H1 (cell line): ENCODE measurements around the gene SUPT4H1. TPM values are rescaled to one million over a fixed set of nuclear protein-coding genes. Genes with fewer than 3 reads are reported as not detected.

ENCODE experiments used
- CTCF ChIA-PET: fragments of 300-600 bp; sonication (Branson Sonifier 250); formaldehyde crosslinking; loops from one replicate; lab custom pipeline; 2021; ENCODE audit not compliant: partially characterized antibody; lab: Charles Lee
- POLR2A ChIA-PET: fragments of 300-600 bp; sonication (Branson Sonifier 250); formaldehyde crosslinking; loops from one replicate; lab custom pipeline; 2021; ENCODE audit warnings: inconsistent platforms; ENCODE audit not compliant: partially characterized antibody; lab: Charles Lee
- DNase-seq, 2 experiments: peaks; one replicate each; pipeline versions ENCODE4 v3.0.0 to v3.0.0-alpha.2; 2010 to 2022; ENCODE audit warnings: low spot score in 2 of 2, low read depth in 1 of 2, mixed read lengths in 1 of 2
- FAIRE-seq: peaks from 2 replicates; lab custom pipeline; 2011; peaks lifted over from hg19 to GRCh38; lab: Jason Lieb, UNC
- H2AFZ ChIP-seq: 2 replicates; pipeline ENCODE4 v1.8.1; 2012; ENCODE audit warnings: low read length, inconsistent platforms
- H2AK5ac ChIP-seq: 2 replicates; pipeline ENCODE4 v1.6.1; 2013; ENCODE audit warnings: low read depth, low read length
- H2BK120ac ChIP-seq: replicated peaks from 2 replicates; pipeline ENCODE3; 2013; ENCODE audit warnings: low read depth, low read length, inconsistent platforms
- H2BK12ac ChIP-seq: 2 replicates; pipeline ENCODE4 v1.6.1; 2013; ENCODE audit warnings: low read depth, low read length
- H2BK15ac ChIP-seq: 2 replicates; pipeline ENCODE4 v1.6.1; 2013; ENCODE audit warnings: low read length
- H2BK20ac ChIP-seq: 2 replicates; pipeline ENCODE4 v1.6.1; 2013; ENCODE audit warnings: low read length
- H2BK5ac ChIP-seq: 2 replicates; pipeline ENCODE4 v1.6.1; 2013; ENCODE audit warnings: low read depth, low read length
- H3K14ac ChIP-seq: 2 replicates; pipeline ENCODE4 v1.6.1; 2013; ENCODE audit warnings: inconsistent platforms; ENCODE audit not compliant: insufficient read length
- H3K18ac ChIP-seq: 2 replicates; pipeline ENCODE4 v1.6.1; 2013; ENCODE audit warnings: low read length; ENCODE audit errors: extremely low read depth
- H3K23ac ChIP-seq: 2 replicates; pipeline ENCODE4 v1.6.1; 2013; ENCODE audit warnings: inconsistent platforms; ENCODE audit not compliant: insufficient read length
- H3K23me2 ChIP-seq: 2 replicates; pipeline ENCODE4 v1.6.1; 2013; ENCODE audit warnings: low read depth, low read length
- H3K27ac ChIP-seq: 2 replicates; pipeline ENCODE4 v1.6.1; 2011; ENCODE audit warnings: low read depth, low read length, inconsistent platforms
- H3K27me3 ChIP-seq, 4 experiments: replicated peaks in 1 of 4; 1 replicate in 1 of 4; 2 replicates in 3 of 4; pipeline versions ENCODE4 v1.6.1 to v1.8.1; 2011 to 2013; ENCODE audit warnings: low read length in 3 of 4, mild to moderate bottlenecking in 3 of 4, inconsistent platforms in 2 of 4, mixed read lengths in 2 of 4, moderate library complexity in 1 of 4; ENCODE audit not compliant: control insufficient read depth in 3 of 4, insufficient read depth in 3 of 4; ENCODE audit errors: extremely low read depth in 1 of 4
- H3K36me3 ChIP-seq, 4 experiments: 2 replicates each; pipeline versions ENCODE4 v1.6.1 to v1.8.1; 2011 to 2013; ENCODE audit warnings: mild to moderate bottlenecking in 4 of 4, low read length in 3 of 4, moderate library complexity in 2 of 4, control low read depth in 1 of 4, inconsistent platforms in 1 of 4; ENCODE audit not compliant: insufficient read depth in 4 of 4, control insufficient read depth in 2 of 4
- H3K4ac ChIP-seq: replicated peaks from 2 replicates; pipeline ENCODE3; 2013; ENCODE audit warnings: low read length, low read depth, mixed read lengths, inconsistent platforms; ENCODE audit not compliant: insufficient read length
- H3K4me1 ChIP-seq, 4 experiments: replicated peaks in 1 of 4; 1 replicate in 1 of 4; 2 replicates in 3 of 4; pipeline versions ENCODE4 v1.6.1 to v1.8.1; 2011 to 2013; ENCODE audit warnings: low read length in 3 of 4, inconsistent platforms in 2 of 4, mixed read lengths in 1 of 4; ENCODE audit not compliant: insufficient read depth in 4 of 4, control insufficient read depth in 3 of 4
- H3K4me2 ChIP-seq, 2 experiments: 2 replicates each; pipeline versions ENCODE4 v1.6.1 to v1.8.1; 2011 to 2013; ENCODE audit warnings: low read depth in 2 of 2, low read length in 2 of 2, control low read depth in 1 of 2, inconsistent platforms in 1 of 2, mild to moderate bottlenecking in 1 of 2; ENCODE audit not compliant: insufficient read depth in 1 of 2
- H3K4me3 ChIP-seq, 4 experiments: fragments of 200-600, 300-600 bp in 1 of 4; sonication (generic), shearing (Covaris generic), sonication (Bioruptor Twin) in 1 of 4; 2 replicates each; pipeline versions ENCODE4 v1.5.1 to v1.8.1; 2011 to 2016; ENCODE audit warnings: low read length in 4 of 4, low read depth in 3 of 4, control low read depth in 2 of 4, inconsistent platforms in 2 of 4, mild to moderate bottlenecking in 2 of 4, mixed read lengths in 1 of 4, moderate library complexity in 1 of 4; ENCODE audit not compliant: insufficient read depth in 2 of 4; ENCODE audit errors: extremely low read depth in 1 of 4
- H3K56ac ChIP-seq: replicated peaks from 2 replicates; pipeline ENCODE3; 2013; ENCODE audit warnings: low read depth, mild to moderate bottlenecking, mixed read lengths, low read length, inconsistent platforms; ENCODE audit not compliant: insufficient read length
- H3K79me1 ChIP-seq: 2 replicates; pipeline ENCODE4 v1.6.1; 2013; ENCODE audit warnings: low read depth, low read length, control low read depth
- H3K79me2 ChIP-seq, 2 experiments: 2 replicates each; pipeline versions ENCODE4 v1.6.1 to v1.8.1; 2012 to 2013; ENCODE audit warnings: low read length in 2 of 2, mild to moderate bottlenecking in 2 of 2, inconsistent platforms in 1 of 2; ENCODE audit not compliant: insufficient read depth in 2 of 2, control insufficient read depth in 1 of 2
- H3K9ac ChIP-seq, 4 experiments: replicated peaks in 1 of 4; 1 replicate in 1 of 4; 2 replicates in 3 of 4; pipeline versions ENCODE4 v1.6.1 to v1.8.1; 2011 to 2013; ENCODE audit warnings: low read depth in 3 of 4, low read length in 3 of 4, control low read depth in 2 of 4, mild to moderate bottlenecking in 2 of 4, moderate library complexity in 2 of 4, inconsistent platforms in 1 of 4; ENCODE audit errors: extremely low read depth in 1 of 4
- H3K9me3 ChIP-seq, 2 experiments: 2 replicates each; pipeline versions ENCODE4 v1.6.1 to v1.8.1; 2012 to 2013; ENCODE audit warnings: mild to moderate bottlenecking in 2 of 2, moderate library complexity in 2 of 2, control low read depth in 1 of 2, inconsistent platforms in 1 of 2, low read depth in 1 of 2, low read length in 1 of 2, mixed read lengths in 1 of 2; ENCODE audit not compliant: insufficient read depth in 2 of 2
- H4K20me1 ChIP-seq, 2 experiments: replicated peaks in 1 of 2; 2 replicates each; pipeline versions ENCODE3 to v1.8.1; 2011 to 2013; ENCODE audit warnings: inconsistent platforms in 2 of 2, low read length in 2 of 2, mild to moderate bottlenecking in 1 of 2; ENCODE audit not compliant: insufficient read depth in 2 of 2, control insufficient read depth in 1 of 2
- H4K5ac ChIP-seq: 2 replicates; pipeline ENCODE4 v1.6.1; 2013; ENCODE audit warnings: low read length, low read depth, mixed read lengths, inconsistent platforms; ENCODE audit not compliant: insufficient read length
- H4K8ac ChIP-seq: 2 replicates; pipeline ENCODE4 v1.8.0; 2013; ENCODE audit warnings: mild to moderate bottlenecking, moderate library complexity, low read length, inconsistent platforms; ENCODE audit not compliant: insufficient read depth; ENCODE audit errors: extremely low read depth
- H4K91ac ChIP-seq: replicated peaks from 2 replicates; pipeline ENCODE3; 2013; ENCODE audit warnings: low read length, mixed read lengths, inconsistent platforms; ENCODE audit not compliant: insufficient read length
- BACH1 ChIP-seq: IDR thresholded peaks from 2 replicates; pipeline ENCODE4 v1.6.1; 2012; ENCODE audit warnings: low read length, improper control_type of control experiment
- BRCA1 ChIP-seq: IDR thresholded peaks from 2 replicates; pipeline ENCODE4 v1.6.1; 2012; ENCODE audit warnings: low read depth, low read length, improper control_type of control experiment
- CREB1 ChIP-seq: IDR thresholded peaks from 2 replicates; pipeline ENCODE4 v1.6.1; 2012; ENCODE audit warnings: inconsistent platforms
- EZH2 ChIP-seq: fragments of 200-600 bp; sonication (generic); IDR thresholded peaks from 2 replicates; pipeline ENCODE4 v1.7.1; 2012; ENCODE audit warnings: low read depth, mild to moderate bottlenecking, moderate library complexity, low read length, inconsistent platforms; ENCODE audit not compliant: severe bottlenecking
- GABPA ChIP-seq: IDR thresholded peaks from 2 replicates; pipeline ENCODE4 v1.6.1; 2011; ENCODE audit warnings: mild to moderate bottlenecking, low read length, moderate library complexity, borderline replicate concordance; ENCODE audit not compliant: insufficient read depth
- HDAC6 ChIP-seq: IDR thresholded peaks from one replicate; pipeline ENCODE4 v1.7.1; 2012; ENCODE audit warnings: low read depth, mild to moderate bottlenecking, inconsistent platforms, low read length, moderate library complexity
- JUND ChIP-seq: IDR thresholded peaks from 2 replicates; pipeline ENCODE4 v1.6.1; 2011; ENCODE audit warnings: mild to moderate bottlenecking, improper control_type of control experiment, low read length
- RBBP5 ChIP-seq: IDR thresholded peaks from 2 replicates; pipeline ENCODE4 v1.7.1; 2012; ENCODE audit warnings: low read depth, mild to moderate bottlenecking, inconsistent platforms, low read length, moderate library complexity, borderline replicate concordance
- RXRA ChIP-seq: IDR thresholded peaks from 2 replicates; pipeline ENCODE4 v1.6.1; 2011; ENCODE audit warnings: low read depth, mild to moderate bottlenecking, low read length, moderate library complexity; ENCODE audit not compliant: insufficient read depth
- SIRT6 ChIP-seq: IDR thresholded peaks from one replicate; pipeline ENCODE4 v1.7.1; 2012; ENCODE audit warnings: low read length, inconsistent platforms
- SIX5 ChIP-seq: IDR thresholded peaks from 2 replicates; pipeline ENCODE4 v1.6.1; 2011; ENCODE audit warnings: mild to moderate bottlenecking, low read depth, low read length
- SP2 ChIP-seq: IDR thresholded peaks from 2 replicates; pipeline ENCODE4 v1.6.1; 2012; ENCODE audit warnings: mild to moderate bottlenecking, low read length, inconsistent platforms
- SUZ12 ChIP-seq: fragments of 200-600 bp; sonication (generic); IDR thresholded peaks from 2 replicates; pipeline ENCODE4 v1.6.1; 2012; ENCODE audit warnings: mild to moderate bottlenecking, inconsistent platforms, low read length, moderate library complexity, mixed read lengths
- WGBS, 2 experiments: shearing (Covaris generic) in 1 of 2; methylation state at CpG; one replicate each; pipeline versions ENCODE4 v1.1.6 to v1.1.7; 2013 to 2015; ENCODE audit warnings: low lambda C conversion rate in 2 of 2, mixed read lengths in 2 of 2, inconsistent platforms in 1 of 2, low coverage in 1 of 2, missing lambda C conversion rate in 1 of 2; ENCODE audit not compliant: insufficient replicate concordance in 2 of 2, insufficient coverage in 1 of 2, insufficient read length in 1 of 2; ENCODE audit errors: extremely low coverage in 1 of 2, missing lambda C conversion rate in 1 of 2; 5-methylcytosine and 5-hydroxymethylcytosine counted together
- polyA plus RNA-seq, 7 experiments: library from polyadenylated mRNA; depleted of rRNA in 3 of 7; stranded (reverse) in 5 of 7; unstranded in 2 of 7; fragments of >200 nt in 5 of 7; fragments of 200-250 nt in 2 of 7; gene quantifications; 1 replicate in 5 of 7; 2 replicates in 1 of 7; 4 replicates in 1 of 7; pipeline versions ENCODE4 v1.2.1 to v1.2.3, GENCODE V29; 2011 to 2013; ENCODE audit warnings: missing spikeins in 2 of 7, mixed read lengths in 2 of 7
- total RNA-seq: library from RNA; stranded (reverse); fragmentation: NEBNext Ultra II Directional; extraction: Animal tissue kit (Norgen Biotek cat#: 25700); gene quantifications from 2 replicates; pipeline ENCODE4 v1.2.1, GENCODE V29; 2021

The SUPT4H1 gene
- total and polyA plus RNA-seq, 2 of the 8 experiments (the other 6 are each of a cell fraction or from before 2014, with no cell fraction given): 112 to 143 TPM

- Histone ChIP-seq H3K79me2 (no peaks in the 10 kb centered on the region), H3K9me3 (no peaks in the 10 kb centered on the region), H4K20me1 (no peaks in the 10 kb centered on the region), H3K14ac (no peak overlapping the region), H3K56ac (no peak overlapping the region), H3K36me3 (no peaks in the 10 kb centered on the region), H3K27me3 (no peaks in the 10 kb centered on the region; a peak in 1 of 7 replicates), H3K23me2 (no peaks in the 10 kb centered on the region), H2BK15ac (no peak overlapping the region), H2BK20ac (no peak overlapping the region), H4K8ac (no peak overlapping the region), H2BK12ac (peak overlapping the region; percentile 69; the same call in 1 of the 2 replicates), H3K23ac (no peak overlapping the region), H3K4me3 (peak overlapping the region in 1 of 4 experiments; percentile 32; a peak in 2 of 8 replicates), H3K4me2 (peak overlapping the region; percentile 42 to 57), H4K5ac (no peak overlapping the region), H2AFZ (no peak overlapping the region), H3K18ac (no peak overlapping the region), H2BK5ac (peak overlapping the region; percentile 2; the same call in 1 of the 2 replicates), H3K9ac (no peak overlapping the region), H3K27ac (no peak overlapping the region), H2BK120ac (no peak overlapping the region), H2AK5ac (no peak overlapping the region), H3K4me1 (peaks cover 3 to 18% (median 6%) of the 10 kb centered on the region in 4 experiments; a peak in 5 of 7 replicates), H3K4ac (no peak overlapping the region), H3K79me1 (no peaks in the 10 kb centered on the region), H4K91ac (no peak overlapping the region)
- FAIRE-seq (no peak), DNase-seq (no peak)
- WGBS, 2 experiments: 72% methylated on average over 3 of the region's 3 CpGs; no CpG with 5 or more reads in 1 of the 2 experiments
- ChIA-PET POLR2A (interaction anchor here (1.3 to 2.2 kb wide), 3 partner anchors 28 to 41 kb away, joined by 4 to 10 read pairs (median 7); partner anchors contain the start of genes RNF43 and SUPT4H1), CTCF (interaction anchor here (0.6 to 2.4 kb wide), 9 partner anchors 9 to 190 kb away, joined by 3 to 14 read pairs (median 4); no protein-coding TSS in a partner anchor)
- TF ChIP-seq GABPA (no peak), SP2 (no peak), BACH1 (no peak), EZH2 (no peak), RBBP5 (no peak), SUZ12 (no peak), HDAC6 (no peak), SIRT6 (no peak), JUND (no peak), SIX5 (no peak), RXRA (no peak), CREB1 (no peak), BRCA1 (no peak)
These were observed 36.5 kb upstream of the SUPT4H1 start for GRCh38 chr17:58388302-58389190.
